HG03575 (cell line): ENCODE results near the gene PAEP.
"Not testable (repeated sequence)": the region's sequence is repeated elsewhere in the genome, so short reads cannot be mapped to it uniquely, and the experiment has no call there.

Experiments
- ATAC-seq: cut with Tn5 transposase; IDR thresholded peaks from one replicate; pipeline ENCODE4 v1.9.1; 2021; ENCODE audit not compliant: unreplicated experiment, insufficient number of reproducible peaks, low FRiP score; ENCODE audit errors: extremely low read depth

Gene PAEP

GRCh38 chr9:135561391-135562234 is at the start of gene PAEP:
TSS of gene PAEP (plus strand) at chr9:135561756.
- no peak for ATAC-seq

GRCh38 chr9:135512241-135512603 is 49.3 kb upstream of the PAEP start:
- ATAC-seq: no peak

GRCh38 chr9:135512904-135513303 is 48.7 kb upstream of the PAEP start:
- no peak for ATAC-seq

- ATAC-seq: no peak
Observed at GRCh38 chr9:135513351-135513846, 48.2 kb upstream of the PAEP start.

GRCh38 chr9:135513906-135514305 is 47.6 kb upstream of the PAEP start:
- not testable (repeated sequence) for ATAC-seq

- ATAC-seq: no peak
Observed at GRCh38 chr9:135514342-135515082, 47.0 kb upstream of the PAEP start.

GRCh38 chr9:135515083-135515951 is 46.2 kb upstream of the PAEP start:
- ATAC-seq: no peak

- ATAC-seq: no peak
Observed at GRCh38 chr9:135516132-135516860, 45.3 kb upstream of the PAEP start.

- ATAC-seq: no peak
Observed at GRCh38 chr9:135517407-135517822, 44.1 kb upstream of the PAEP start.

GRCh38 chr9:135519179-135519971 is 42.2 kb upstream of the PAEP start:
- no peak for ATAC-seq

GRCh38 chr9:135520916-135521607 is 40.5 kb upstream of the PAEP start, which contains the start of gene LCN1:
TSS of gene LCN1 (plus strand) at chr9:135521440. CDS start at chr9:135521498, 58 bp downstream.
- no peak for ATAC-seq

GRCh38 chr9:135521608-135522095 is 39.9 kb upstream of the PAEP start:
- ATAC-seq: no peak

- no peak for ATAC-seq
Observed at GRCh38 chr9:135522137-135522877, 39.2 kb upstream of the PAEP start.

- ATAC-seq: no peak
Observed at GRCh38 chr9:135522931-135523330, 38.6 kb upstream of the PAEP start.

- ATAC-seq: no peak
Observed at GRCh38 chr9:135523521-135524129, 37.9 kb upstream of the PAEP start.
